Amniotic stem cell (primary cell): ENCODE data around the gene HEXIM2.

ENCODE experiments used
- DNase-seq: peaks from one replicate; lab custom pipeline; 2025; lab: John Stamatoyannopoulos, UW

HEXIM2 gene

GRCh38 chr17:45143767-45144198 lies 17.9 kb upstream of the HEXIM2 start:
- no peak for DNase-seq

- no peak for DNase-seq
These were observed 17.3 kb upstream of the HEXIM2 start for GRCh38 chr17:45144199-45145034.

GRCh38 chr17:45145035-45145389 lies 16.7 kb upstream of the HEXIM2 start:
- DNase-seq = no peak

- DNase-seq = no peak
These were observed 15.5 kb upstream of the HEXIM2 start for GRCh38 chr17:45146166-45146565.

- DNase-seq = no peak
These were observed 15.1 kb upstream of the HEXIM2 start for GRCh38 chr17:45146592-45146889.

- DNase-seq = no peak
These were observed 14.6 kb upstream of the HEXIM2 start for GRCh38 chr17:45146890-45147580.

- DNase-seq = peak; percentile 90
These were observed 14.0 kb upstream of the HEXIM2 start for GRCh38 chr17:45147581-45148182.

- DNase-seq = peak; percentile 100
These were observed 13.3 kb upstream of the HEXIM2 start, which contains the start of gene HEXIM1 for GRCh38 chr17:45148183-45149036. TSS of gene HEXIM1 (plus strand) at chr17:45148475. CDS start at chr17:45149191, 716 bp downstream.

GRCh38 chr17:45149037-45149668 lies 12.5 kb upstream of the HEXIM2 start:
- DNase-seq = peak; percentile 71

- DNase-seq = no peak
These were observed 11.7 kb upstream of the HEXIM2 start for GRCh38 chr17:45149669-45150664.

GRCh38 chr17:45150911-45151809 lies 10.5 kb upstream of the HEXIM2 start:
- no peak for DNase-seq

GRCh38 chr17:45155029-45155428 lies 6.6 kb upstream of the HEXIM2 start:
- no peak for DNase-seq

- no peak for DNase-seq
These were observed 6.2 kb upstream of the HEXIM2 start for GRCh38 chr17:45155483-45155882.

GRCh38 chr17:45156242-45156641 lies 5.4 kb upstream of the HEXIM2 start:
- no peak for DNase-seq

GRCh38 chr17:45160447-45161287 lies 1.0 kb upstream of the HEXIM2 start:
- no peak for DNase-seq

- no peak for DNase-seq
These were observed 481 bp downstream of the HEXIM2 start for GRCh38 chr17:45162025-45162687.

- no peak for DNase-seq
These were observed 3.1 kb downstream of the HEXIM2 start for GRCh38 chr17:45164734-45165269.
